ENCODE measurements around the gene LIM2. TPM values are rescaled to one million over a fixed set of nuclear protein-coding genes. Genes with fewer than 3 reads are reported as not detected.
"Not testable (repeated sequence)": the region's sequence is repeated elsewhere in the genome, so short reads cannot be mapped to it uniquely, and the experiment has no call there.

LIM2 gene
- polyA plus RNA-seq, 2 donors, result not detected

DNA sequence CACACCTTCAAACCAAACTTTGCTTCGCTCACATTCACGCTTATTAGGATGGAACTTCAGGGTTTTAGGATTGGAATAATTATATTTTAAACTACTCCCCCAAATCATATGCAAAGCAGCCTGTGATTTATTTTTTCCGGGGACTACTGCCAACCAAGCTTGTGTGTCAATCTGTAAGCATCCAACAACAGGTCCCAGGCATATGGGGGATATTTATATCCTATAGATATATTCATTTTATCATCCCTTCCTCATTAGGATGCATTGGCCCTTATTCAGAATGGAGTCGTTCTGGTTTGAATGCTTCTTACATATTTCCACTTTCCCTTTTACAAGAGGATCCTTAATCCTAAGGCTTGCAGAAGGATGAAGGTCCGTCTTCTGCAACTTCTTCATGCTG is 11.5 kb upstream of the LIM2 start:
- H3K4me3 ChIP-seq (ENCODE audit: low read depth in 1 of 2, low read length in 2 of 2), result no peak overlapping the region
- H3K27ac ChIP-seq (ENCODE audit: low read depth in 2 of 2, low read length in 1 of 2), result no peak overlapping the region
- peaks cover 0 to 3% of the 10 kb centered on the region in 2 donors for H3K4me1 ChIP-seq (ENCODE audit: control insufficient read depth in 2 of 2, insufficient read depth in 2 of 2, low read length in 1 of 2)
- 91 to 94% methylated on average over 5 of the region's 5 CpGs for WGBS, 2 donors
- H3K36me3 ChIP-seq (ENCODE audit: control insufficient read depth in 2 of 2, insufficient read depth in 2 of 2, low read length in 1 of 2), result no peaks in the 10 kb centered on the region
- no peaks in the 10 kb centered on the region for H3K27me3 ChIP-seq (ENCODE audit: control insufficient read depth in 1 of 2, insufficient read depth in 2 of 2, low read length in 2 of 2)
- H3K9me3 ChIP-seq (ENCODE audit: control insufficient read depth in 2 of 2, insufficient read depth in 1 of 2, low read depth in 1 of 2, low read length in 1 of 2), result peaks cover 0 to 3% of the 10 kb centered on the region in 2 donors

DNA sequence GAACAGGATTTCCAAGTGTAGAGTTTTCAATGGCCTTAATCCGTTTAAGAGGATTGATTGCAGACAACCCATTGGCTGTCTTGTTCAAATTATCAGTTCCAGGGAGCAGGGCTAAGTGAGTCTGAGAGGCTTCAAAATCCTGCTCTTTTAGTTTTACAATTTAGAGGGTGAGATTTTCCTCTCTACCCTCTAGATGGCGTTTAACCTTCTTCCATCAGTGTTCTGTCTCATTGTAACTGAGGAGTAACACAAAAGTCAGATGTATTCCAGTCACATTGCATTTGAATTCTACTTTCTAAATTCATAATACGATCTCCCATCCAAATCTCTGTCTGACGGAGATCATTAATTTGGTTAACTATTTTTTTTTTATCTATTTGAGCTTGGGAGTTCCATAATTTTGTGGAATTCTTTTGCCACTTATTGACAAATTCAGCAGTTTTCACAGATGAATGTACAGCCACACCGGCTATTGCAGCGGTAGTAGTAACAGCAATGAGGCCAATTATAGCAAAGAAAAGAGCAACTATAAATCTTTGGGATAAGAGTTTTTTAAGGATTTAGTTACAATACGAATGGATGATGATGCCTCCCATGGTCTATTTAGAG is 10.4 kb upstream of the LIM2 start:
- H3K9me3 ChIP-seq (ENCODE audit: control insufficient read depth in 2 of 2, insufficient read depth in 1 of 2, low read depth in 1 of 2, low read length in 1 of 2), result peaks cover 0 to under 1% of the 10 kb centered on the region in 2 donors
- H3K4me3 ChIP-seq (ENCODE audit: low read depth in 1 of 2, low read length in 2 of 2), result no peak overlapping the region
- no peaks in the 10 kb centered on the region for H3K27me3 ChIP-seq (ENCODE audit: control insufficient read depth in 1 of 2, insufficient read depth in 2 of 2, low read length in 2 of 2)
- H3K27ac ChIP-seq (ENCODE audit: low read depth in 2 of 2, low read length in 1 of 2), result no peak overlapping the region
- 46 to 47% methylated on average over 7 of the region's 7 CpGs for WGBS, 2 donors
- no peaks in the 10 kb centered on the region for H3K36me3 ChIP-seq (ENCODE audit: control insufficient read depth in 2 of 2, insufficient read depth in 2 of 2, low read length in 1 of 2)
- H3K4me1 ChIP-seq (ENCODE audit: control insufficient read depth in 2 of 2, insufficient read depth in 2 of 2, low read length in 1 of 2), result peaks cover 0 to 3% of the 10 kb centered on the region in 2 donors

DNA sequence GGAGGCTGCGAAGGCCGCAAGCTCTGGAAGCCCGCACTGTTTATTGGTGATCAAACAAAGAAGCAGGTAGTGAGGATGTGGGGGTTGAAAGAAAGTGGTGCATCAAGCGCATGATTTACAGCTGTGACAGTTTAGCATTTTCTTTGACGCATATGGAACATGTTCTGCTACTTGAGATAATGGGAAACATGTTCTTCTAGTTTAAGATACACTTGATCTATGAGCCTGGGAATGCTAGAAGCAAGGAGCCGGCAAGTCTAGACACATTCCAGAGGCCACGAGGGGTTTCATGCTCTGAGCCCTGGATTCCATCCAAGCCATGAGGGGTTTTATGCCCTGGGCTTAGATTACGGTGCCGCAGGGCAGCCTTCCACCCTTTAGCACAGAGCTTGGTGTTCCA is 9.7 kb upstream of the LIM2 start:
- peak overlapping the region; percentile 57 to 71 for H3K27ac ChIP-seq (ENCODE audit: low read depth in 2 of 2, low read length in 1 of 2)
- not testable (repeated sequence) for H3K27me3 ChIP-seq (ENCODE audit: control insufficient read depth in 1 of 2, insufficient read depth in 2 of 2, low read length in 2 of 2); H3K9me3 ChIP-seq (ENCODE audit: control insufficient read depth in 2 of 2, insufficient read depth in 1 of 2, low read depth in 1 of 2, low read length in 1 of 2); H3K4me1 ChIP-seq (ENCODE audit: control insufficient read depth in 2 of 2, insufficient read depth in 2 of 2, low read length in 1 of 2); H3K36me3 ChIP-seq (ENCODE audit: control insufficient read depth in 2 of 2, insufficient read depth in 2 of 2, low read length in 1 of 2); H3K4me3 ChIP-seq (ENCODE audit: low read depth in 1 of 2, low read length in 2 of 2)
- 68 to 73% methylated on average over 9 of the region's 9 CpGs for WGBS, 2 donors

DNA sequence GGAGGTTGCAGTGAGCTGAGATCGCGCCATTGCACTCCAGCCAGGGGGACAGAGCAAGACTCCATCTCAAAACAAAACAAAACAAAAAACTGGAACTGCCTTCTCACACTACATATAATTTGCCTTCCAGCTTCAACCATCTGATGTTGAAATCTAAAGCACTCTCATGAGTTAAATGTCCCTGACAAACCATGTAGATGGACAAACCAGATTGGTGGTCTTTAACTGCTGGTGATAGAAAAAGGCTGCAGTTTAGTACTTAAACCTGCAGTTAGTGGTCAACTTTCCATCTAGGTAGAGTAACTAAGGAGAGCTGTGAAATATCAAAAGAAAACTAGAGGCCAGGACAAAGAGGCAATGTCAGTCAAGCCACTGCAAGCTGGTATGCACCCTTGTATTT is 8.4 kb upstream of the LIM2 start:
- no peaks in the 10 kb centered on the region for H3K27me3 ChIP-seq (ENCODE audit: control insufficient read depth in 1 of 2, insufficient read depth in 2 of 2, low read length in 2 of 2)
- no peaks in the 10 kb centered on the region for H3K36me3 ChIP-seq (ENCODE audit: control insufficient read depth in 2 of 2, insufficient read depth in 2 of 2, low read length in 1 of 2)
- no peak overlapping the region for H3K27ac ChIP-seq (ENCODE audit: low read depth in 2 of 2, low read length in 1 of 2)
- no peaks in the 10 kb centered on the region for H3K9me3 ChIP-seq (ENCODE audit: control insufficient read depth in 2 of 2, insufficient read depth in 1 of 2, low read depth in 1 of 2, low read length in 1 of 2)
- no peak overlapping the region for H3K4me3 ChIP-seq (ENCODE audit: low read depth in 1 of 2, low read length in 2 of 2)
- peaks cover 0 to 3% of the 10 kb centered on the region in 2 donors for H3K4me1 ChIP-seq (ENCODE audit: control insufficient read depth in 2 of 2, insufficient read depth in 2 of 2, low read length in 1 of 2)
- WGBS, 2 donors, result 93 to 97% methylated on average over 2 of the region's 2 CpGs

DNA sequence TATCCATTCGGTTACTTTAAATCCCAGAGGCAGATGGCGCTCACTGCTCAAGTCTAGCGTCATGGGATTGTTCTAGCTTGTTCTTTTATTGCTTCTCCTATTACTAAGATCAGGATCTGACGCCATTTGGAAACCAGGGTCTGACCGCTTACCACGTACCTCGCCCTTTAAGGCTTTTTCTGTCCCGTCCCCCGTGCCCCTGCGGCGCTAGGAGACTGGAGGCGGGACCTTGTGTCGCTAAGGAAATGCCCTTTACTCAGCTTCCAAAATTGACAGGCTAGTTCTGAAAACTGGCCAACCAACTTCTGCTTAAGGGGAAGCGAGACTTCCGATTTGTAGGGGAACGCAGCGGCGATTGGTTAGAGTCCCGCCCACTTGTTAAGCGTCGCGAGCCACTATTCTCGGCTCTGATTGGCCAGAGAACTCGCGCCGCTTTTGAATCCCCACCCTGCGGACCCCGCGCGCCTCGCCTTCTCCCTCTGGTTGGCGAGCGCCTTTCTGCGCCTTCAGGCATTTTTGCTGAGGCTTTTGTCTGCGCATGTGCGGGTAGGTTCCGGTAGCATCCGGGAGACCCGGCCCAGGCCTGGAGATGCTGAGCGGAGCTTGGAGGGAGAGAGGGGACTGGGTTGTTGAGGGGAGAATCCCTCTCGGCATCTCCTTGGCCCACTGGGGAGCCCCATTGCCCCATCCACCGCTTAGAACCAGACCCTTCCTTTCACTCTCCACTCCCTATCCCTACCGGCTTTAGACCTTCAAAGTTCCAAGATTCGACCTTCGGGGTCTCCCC is 6.5 kb upstream of the LIM2 start:
- peak overlapping the region; percentile 68 to 89 for H3K27ac ChIP-seq (ENCODE audit: low read depth in 2 of 2, low read length in 1 of 2)
- no peaks in the 10 kb centered on the region for H3K9me3 ChIP-seq (ENCODE audit: control insufficient read depth in 2 of 2, insufficient read depth in 1 of 2, low read depth in 1 of 2, low read length in 1 of 2)
- H3K4me1 ChIP-seq (ENCODE audit: control insufficient read depth in 2 of 2, insufficient read depth in 2 of 2, low read length in 1 of 2), result peaks cover 2 to 3% of the 10 kb centered on the region in 2 donors
- H3K27me3 ChIP-seq (ENCODE audit: control insufficient read depth in 1 of 2, insufficient read depth in 2 of 2, low read length in 2 of 2), result no peaks in the 10 kb centered on the region
- H3K36me3 ChIP-seq (ENCODE audit: control insufficient read depth in 2 of 2, insufficient read depth in 2 of 2, low read length in 1 of 2), result no peaks in the 10 kb centered on the region
- WGBS, 2 donors, result 2 to 3% methylated on average over 44 to 45 of the region's 45 CpGs
- peak overlapping the region; percentile 41 to 44 for H3K4me3 ChIP-seq (ENCODE audit: low read depth in 1 of 2, low read length in 2 of 2)

DNA sequence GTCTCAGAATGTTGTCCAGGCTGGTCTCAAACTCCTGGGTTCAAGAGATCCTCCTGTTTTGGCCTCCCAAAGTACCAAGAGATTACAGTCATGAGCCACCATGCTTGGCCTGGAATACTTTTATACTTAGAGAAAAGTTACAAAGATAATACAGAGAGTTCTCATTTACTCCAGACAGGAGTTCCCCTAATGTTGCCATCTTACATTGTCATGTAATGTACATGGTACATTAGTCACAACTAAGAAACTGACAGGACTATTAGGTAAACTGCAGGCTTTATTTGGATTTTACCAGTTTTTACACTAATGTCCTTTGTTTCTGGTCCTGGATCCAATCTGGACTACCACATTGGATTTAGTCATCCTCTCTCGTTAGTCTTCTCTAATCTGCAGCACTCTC is 4.9 kb upstream of the LIM2 start:
- Histone ChIP-seq H3K27me3 (ENCODE audit: control insufficient read depth in 1 of 2, insufficient read depth in 2 of 2, low read length in 2 of 2) (no peaks in the 10 kb centered on the region), H3K36me3 (ENCODE audit: control insufficient read depth in 2 of 2, insufficient read depth in 2 of 2, low read length in 1 of 2) (no peaks in the 10 kb centered on the region), H3K4me1 (ENCODE audit: control insufficient read depth in 2 of 2, insufficient read depth in 2 of 2, low read length in 1 of 2) (peaks cover 2 to 3% of the 10 kb centered on the region in 2 donors), H3K4me3 (ENCODE audit: low read depth in 1 of 2, low read length in 2 of 2) (no peak overlapping the region), H3K27ac (ENCODE audit: low read depth in 2 of 2, low read length in 1 of 2) (no peak overlapping the region), H3K9me3 (ENCODE audit: control insufficient read depth in 2 of 2, insufficient read depth in 1 of 2, low read depth in 1 of 2, low read length in 1 of 2) (no peaks in the 10 kb centered on the region)
- 74 to 94% methylated on average over 1 of the region's 1 CpG for WGBS, 2 donors

DNA sequence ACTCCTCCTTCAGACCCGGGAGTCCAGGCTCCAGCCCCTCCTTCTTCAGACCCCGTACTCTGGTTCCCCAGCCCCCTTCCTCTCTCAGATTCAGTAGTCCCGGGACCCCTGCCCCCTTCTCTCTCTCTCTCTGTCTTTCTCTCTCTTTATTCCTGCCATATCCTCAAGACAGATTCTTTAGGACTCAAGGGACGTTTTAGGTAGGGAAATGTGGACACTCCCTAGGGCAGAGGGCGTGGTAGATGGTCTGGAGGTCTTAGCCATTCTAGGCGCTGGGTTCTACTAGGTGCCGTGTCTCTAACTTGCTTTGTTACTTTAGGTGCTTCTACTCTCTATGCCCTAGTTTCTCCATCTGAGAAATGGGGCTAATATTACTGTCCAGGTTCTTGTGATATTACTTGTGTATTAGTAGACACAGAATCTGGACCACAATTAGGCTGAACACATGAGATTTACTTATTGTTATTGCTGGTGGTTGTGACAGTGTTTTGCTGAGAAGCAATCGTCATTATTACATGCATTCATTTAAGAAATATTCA is 3.4 kb upstream of the LIM2 start:
- H3K9me3 ChIP-seq (ENCODE audit: control insufficient read depth in 2 of 2, insufficient read depth in 1 of 2, low read depth in 1 of 2, low read length in 1 of 2), result no peaks in the 10 kb centered on the region
- H3K27me3 ChIP-seq (ENCODE audit: control insufficient read depth in 1 of 2, insufficient read depth in 2 of 2, low read length in 2 of 2), result no peaks in the 10 kb centered on the region
- H3K4me3 ChIP-seq (ENCODE audit: low read depth in 1 of 2, low read length in 2 of 2), result no peak overlapping the region
- 67 to 70% methylated on average over 8 of the region's 8 CpGs for WGBS, 2 donors
- no peaks in the 10 kb centered on the region for H3K36me3 ChIP-seq (ENCODE audit: control insufficient read depth in 2 of 2, insufficient read depth in 2 of 2, low read length in 1 of 2)
- H3K4me1 ChIP-seq (ENCODE audit: control insufficient read depth in 2 of 2, insufficient read depth in 2 of 2, low read length in 1 of 2), result peaks cover 2 to 3% of the 10 kb centered on the region in 2 donors
- no peak overlapping the region for H3K27ac ChIP-seq (ENCODE audit: low read depth in 2 of 2, low read length in 1 of 2)

DNA sequence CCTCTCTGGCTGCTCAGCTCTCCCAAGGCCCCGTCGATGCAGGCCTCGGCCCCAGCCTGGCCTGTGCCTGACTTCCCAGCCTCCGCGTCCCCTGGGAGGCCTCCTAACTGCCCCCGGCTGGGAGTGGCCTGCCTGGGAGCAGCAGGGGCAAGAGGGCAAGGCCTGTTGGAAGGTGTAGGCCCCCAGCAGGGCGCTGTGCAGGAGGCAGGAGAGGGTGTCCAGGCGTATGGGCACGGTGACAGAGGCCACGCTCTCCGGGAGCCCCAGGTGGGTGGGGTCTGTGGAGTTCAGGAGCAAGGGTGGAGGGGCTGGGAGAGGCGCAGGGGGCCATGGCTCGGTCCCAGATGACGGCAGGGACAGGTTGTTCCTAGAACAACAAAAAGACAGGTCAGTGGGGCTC is 1.4 kb upstream of the LIM2 start:
- no peaks in the 10 kb centered on the region for H3K36me3 ChIP-seq (ENCODE audit: control insufficient read depth in 2 of 2, insufficient read depth in 2 of 2, low read length in 1 of 2)
- no peaks in the 10 kb centered on the region for H3K9me3 ChIP-seq (ENCODE audit: control insufficient read depth in 2 of 2, insufficient read depth in 1 of 2, low read depth in 1 of 2, low read length in 1 of 2)
- H3K4me3 ChIP-seq (ENCODE audit: low read depth in 1 of 2, low read length in 2 of 2), result no peak overlapping the region
- 88 to 89% methylated on average over 13 to 14 of the region's 14 CpGs for WGBS, 2 donors
- no peaks in the 10 kb centered on the region for H3K27me3 ChIP-seq (ENCODE audit: control insufficient read depth in 1 of 2, insufficient read depth in 2 of 2, low read length in 2 of 2)
- peaks cover 0 to 2% of the 10 kb centered on the region in 2 donors for H3K4me1 ChIP-seq (ENCODE audit: control insufficient read depth in 2 of 2, insufficient read depth in 2 of 2, low read length in 1 of 2)
- H3K27ac ChIP-seq (ENCODE audit: low read depth in 2 of 2, low read length in 1 of 2), result no peak overlapping the region

DNA sequence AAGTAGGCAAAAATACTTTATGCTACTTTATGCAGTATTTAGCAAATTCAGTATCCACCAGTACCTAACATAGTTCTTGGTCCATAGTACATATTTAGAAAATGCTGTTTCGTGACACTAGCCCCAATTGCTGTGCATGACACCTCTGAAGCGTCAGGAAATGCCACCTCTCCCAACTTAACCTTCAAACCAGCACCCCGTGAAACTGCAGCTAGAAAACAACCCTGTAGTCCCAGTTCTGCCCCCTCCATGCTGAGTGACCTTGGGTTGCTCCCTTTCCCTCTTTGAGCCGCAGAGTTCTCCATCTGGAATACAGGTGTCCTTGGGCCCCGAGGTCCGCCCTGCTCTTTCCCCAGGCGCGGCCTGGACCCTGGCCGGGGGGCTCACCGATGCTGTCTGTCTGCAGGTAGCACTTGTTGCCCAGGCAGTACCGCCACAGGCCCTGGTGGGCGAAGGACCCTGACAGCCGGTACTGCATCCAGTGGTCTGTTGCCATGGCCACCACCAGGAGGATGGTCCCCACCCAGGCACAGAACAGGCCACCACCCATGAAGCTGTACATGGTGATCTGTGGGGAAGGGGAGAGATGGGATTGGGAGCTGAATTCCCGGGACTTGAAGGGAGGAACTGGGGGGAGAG is 773 bp downstream of the LIM2 start:
- H3K4me1 ChIP-seq (ENCODE audit: control insufficient read depth in 2 of 2, insufficient read depth in 2 of 2, low read length in 1 of 2), result peaks cover 0 to 2% of the 10 kb centered on the region in 2 donors
- H3K27ac ChIP-seq (ENCODE audit: low read depth in 2 of 2, low read length in 1 of 2), result no peak overlapping the region
- H3K9me3 ChIP-seq (ENCODE audit: control insufficient read depth in 2 of 2, insufficient read depth in 1 of 2, low read depth in 1 of 2, low read length in 1 of 2), result no peaks in the 10 kb centered on the region
- H3K4me3 ChIP-seq (ENCODE audit: low read depth in 1 of 2, low read length in 2 of 2), result no peak overlapping the region
- no peaks in the 10 kb centered on the region for H3K36me3 ChIP-seq (ENCODE audit: control insufficient read depth in 2 of 2, insufficient read depth in 2 of 2, low read length in 1 of 2)
- WGBS, 2 donors, result 82 to 90% methylated on average over 14 of the region's 14 CpGs
- no peaks in the 10 kb centered on the region for H3K27me3 ChIP-seq (ENCODE audit: control insufficient read depth in 1 of 2, insufficient read depth in 2 of 2, low read length in 2 of 2)

Data from esophagus (tissue), 2 donors.